ENCODE measurements around the gene TEX10.

The TEX10 gene

DNA sequence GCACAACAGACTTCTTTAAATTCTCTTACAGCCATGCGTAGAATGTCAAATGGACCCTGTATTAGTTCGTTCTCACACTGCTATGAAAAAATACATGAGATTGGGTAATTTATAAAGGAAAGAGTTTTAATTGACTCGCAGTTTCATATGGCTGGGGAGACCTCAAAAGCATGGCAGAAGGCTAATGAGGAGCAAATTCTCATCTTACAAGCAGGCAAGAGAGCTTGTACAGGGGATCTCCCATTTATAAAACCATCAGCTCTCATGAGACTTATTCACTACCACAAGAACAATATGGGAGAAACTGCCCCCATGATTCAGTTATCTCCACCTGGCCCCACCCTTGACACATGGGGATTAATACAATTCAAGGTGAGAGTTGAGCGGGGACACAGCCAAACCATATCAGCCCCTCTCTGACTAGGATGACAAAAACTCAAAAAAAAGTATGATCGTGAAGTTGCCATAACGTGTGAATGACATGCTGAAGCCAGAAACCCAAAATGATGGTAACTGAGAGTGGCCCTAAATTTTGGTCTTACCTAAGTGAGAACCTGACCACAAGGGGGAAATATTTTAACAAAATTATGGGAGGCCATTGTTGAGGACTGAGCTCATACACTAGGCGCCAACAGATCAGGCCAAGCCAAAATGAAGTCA, 17.5 kb upstream of the TEX10 start:
- DNase-seq (ENCODE audit: low read depth in 1 of 2, low spot score in 1 of 2): no peak
- no peaks in the 10 kb centered on the region for H3K27me3 ChIP-seq (ENCODE audit: insufficient read depth, poor library complexity, severe bottlenecking)
- H3K4me3 ChIP-seq (replicated peaks; ENCODE audit: insufficient read depth, low read length): no peak overlapping the region
- no peak for TF ChIP-seq POLR2AphosphoS5 (IDR thresholded peaks at IDR 0.05; ENCODE audit: low read depth)
- no peak for TF ChIP-seq GABPA (IDR thresholded peaks at IDR 0.05; ENCODE audit: low read depth)
- TF ChIP-seq, protein P1, sequence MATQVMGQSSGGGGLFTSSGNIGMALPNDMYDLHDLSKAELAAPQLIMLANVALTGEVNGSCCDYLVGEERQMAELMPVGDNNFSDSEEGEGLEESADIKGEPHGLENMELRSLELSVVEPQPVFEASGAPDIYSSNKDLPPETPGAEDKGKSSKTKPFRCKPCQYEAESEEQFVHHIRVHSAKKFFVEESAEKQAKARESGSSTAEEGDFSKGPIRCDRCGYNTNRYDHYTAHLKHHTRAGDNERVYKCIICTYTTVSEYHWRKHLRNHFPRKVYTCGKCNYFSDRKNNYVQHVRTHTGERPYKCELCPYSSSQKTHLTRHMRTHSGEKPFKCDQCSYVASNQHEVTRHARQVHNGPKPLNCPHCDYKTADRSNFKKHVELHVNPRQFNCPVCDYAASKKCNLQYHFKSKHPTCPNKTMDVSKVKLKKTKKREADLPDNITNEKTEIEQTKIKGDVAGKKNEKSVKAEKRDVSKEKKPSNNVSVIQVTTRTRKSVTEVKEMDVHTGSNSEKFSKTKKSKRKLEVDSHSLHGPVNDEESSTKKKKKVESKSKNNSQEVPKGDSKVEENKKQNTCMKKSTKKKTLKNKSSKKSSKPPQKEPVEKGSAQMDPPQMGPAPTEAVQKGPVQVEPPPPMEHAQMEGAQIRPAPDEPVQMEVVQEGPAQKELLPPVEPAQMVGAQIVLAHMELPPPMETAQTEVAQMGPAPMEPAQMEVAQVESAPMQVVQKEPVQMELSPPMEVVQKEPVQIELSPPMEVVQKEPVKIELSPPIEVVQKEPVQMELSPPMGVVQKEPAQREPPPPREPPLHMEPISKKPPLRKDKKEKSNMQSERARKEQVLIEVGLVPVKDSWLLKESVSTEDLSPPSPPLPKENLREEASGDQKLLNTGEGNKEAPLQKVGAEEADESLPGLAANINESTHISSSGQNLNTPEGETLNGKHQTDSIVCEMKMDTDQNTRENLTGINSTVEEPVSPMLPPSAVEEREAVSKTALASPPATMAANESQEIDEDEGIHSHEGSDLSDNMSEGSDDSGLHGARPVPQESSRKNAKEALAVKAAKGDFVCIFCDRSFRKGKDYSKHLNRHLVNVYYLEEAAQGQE (IDR thresholded peaks at IDR 0.05; ENCODE audit: insufficient replicate concordance, low read depth): no peak
- no peak for TF ChIP-seq SPI1 (IDR thresholded peaks at IDR 0.05; ENCODE audit: borderline replicate concordance, low read depth)
- TF ChIP-seq, protein P2, sequence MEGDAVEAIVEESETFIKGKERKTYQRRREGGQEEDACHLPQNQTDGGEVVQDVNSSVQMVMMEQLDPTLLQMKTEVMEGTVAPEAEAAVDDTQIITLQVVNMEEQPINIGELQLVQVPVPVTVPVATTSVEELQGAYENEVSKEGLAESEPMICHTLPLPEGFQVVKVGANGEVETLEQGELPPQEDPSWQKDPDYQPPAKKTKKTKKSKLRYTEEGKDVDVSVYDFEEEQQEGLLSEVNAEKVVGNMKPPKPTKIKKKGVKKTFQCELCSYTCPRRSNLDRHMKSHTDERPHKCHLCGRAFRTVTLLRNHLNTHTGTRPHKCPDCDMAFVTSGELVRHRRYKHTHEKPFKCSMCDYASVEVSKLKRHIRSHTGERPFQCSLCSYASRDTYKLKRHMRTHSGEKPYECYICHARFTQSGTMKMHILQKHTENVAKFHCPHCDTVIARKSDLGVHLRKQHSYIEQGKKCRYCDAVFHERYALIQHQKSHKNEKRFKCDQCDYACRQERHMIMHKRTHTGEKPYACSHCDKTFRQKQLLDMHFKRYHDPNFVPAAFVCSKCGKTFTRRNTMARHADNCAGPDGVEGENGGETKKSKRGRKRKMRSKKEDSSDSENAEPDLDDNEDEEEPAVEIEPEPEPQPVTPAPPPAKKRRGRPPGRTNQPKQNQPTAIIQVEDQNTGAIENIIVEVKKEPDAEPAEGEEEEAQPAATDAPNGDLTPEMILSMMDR (IDR thresholded peaks at IDR 0.05; ENCODE audit: insufficient read depth, low read length): no peak
- no peak overlapping the region for H3K27ac ChIP-seq (replicated peaks)

DNA sequence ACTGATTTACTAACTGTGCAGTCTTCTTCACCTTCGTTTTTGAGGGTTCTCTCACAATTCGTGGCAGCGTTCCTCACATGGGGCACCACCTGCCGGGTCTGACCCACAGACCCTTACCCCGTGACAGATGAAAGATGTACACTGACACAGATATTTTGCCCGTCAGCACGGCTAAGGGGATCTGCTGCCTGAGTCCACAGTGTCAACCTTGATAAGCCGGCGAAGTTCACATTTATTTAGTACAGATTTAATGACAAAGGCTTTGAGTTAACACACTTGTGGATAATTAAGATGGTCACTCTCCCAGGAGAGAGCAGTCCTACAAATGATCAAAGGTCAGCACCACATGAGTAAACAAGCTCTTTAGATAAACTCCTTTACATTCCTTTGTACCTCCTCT, 15.9 kb upstream of the TEX10 start:
- H3K4me3 ChIP-seq (replicated peaks; ENCODE audit: insufficient read depth, low read length): no peak overlapping the region
- no peak for TF ChIP-seq GABPA (IDR thresholded peaks at IDR 0.05; ENCODE audit: low read depth)
- TF ChIP-seq, protein P2 (IDR thresholded peaks at IDR 0.05; ENCODE audit: insufficient read depth, low read length): no peak
- TF ChIP-seq POLR2AphosphoS5 (IDR thresholded peaks at IDR 0.05; ENCODE audit: low read depth): no peak
- TF ChIP-seq, protein P1 (IDR thresholded peaks at IDR 0.05; ENCODE audit: insufficient replicate concordance, low read depth): no peak
- no peak for TF ChIP-seq SPI1 (IDR thresholded peaks at IDR 0.05; ENCODE audit: borderline replicate concordance, low read depth)
- DNase-seq (ENCODE audit: low read depth in 1 of 2, low spot score in 1 of 2): no peak
- no peak overlapping the region for H3K27ac ChIP-seq (replicated peaks)
- H3K27me3 ChIP-seq (ENCODE audit: insufficient read depth, poor library complexity, severe bottlenecking): no peaks in the 10 kb centered on the region

DNA sequence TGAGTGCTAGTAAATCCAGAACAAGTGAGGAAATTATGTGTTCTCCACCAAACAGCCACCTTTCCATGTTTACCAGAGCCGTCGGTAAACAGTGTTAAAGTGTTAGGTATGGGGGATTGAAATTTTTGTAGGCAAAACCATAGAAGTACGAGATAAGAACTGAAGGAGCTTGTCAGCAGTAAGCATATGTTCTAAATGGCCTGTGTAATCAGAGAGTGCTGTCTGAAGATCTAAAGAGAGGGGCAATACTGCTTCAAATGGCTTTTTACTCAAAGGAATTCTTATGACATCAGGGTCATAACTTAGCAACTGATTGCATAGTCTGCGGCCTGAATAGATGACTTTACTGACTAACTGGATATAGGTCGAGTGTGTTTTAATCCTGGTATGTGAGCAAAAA, 13.4 kb upstream of the TEX10 start:
- Histone ChIP-seq H3K27ac (replicated peaks) (no peak overlapping the region), H3K4me3 (replicated peaks; ENCODE audit: insufficient read depth, low read length) (no peak overlapping the region), H3K27me3 (ENCODE audit: insufficient read depth, poor library complexity, severe bottlenecking) (no peaks in the 10 kb centered on the region)
- DNase-seq (ENCODE audit: low read depth in 1 of 2, low spot score in 1 of 2): no peak
- TF ChIP-seq, protein P2 (IDR thresholded peaks at IDR 0.05; ENCODE audit: insufficient read depth, low read length): no peak
- TF ChIP-seq SPI1 (IDR thresholded peaks at IDR 0.05; ENCODE audit: borderline replicate concordance, low read depth) (no peak), POLR2AphosphoS5 (IDR thresholded peaks at IDR 0.05; ENCODE audit: low read depth) (no peak), GABPA (IDR thresholded peaks at IDR 0.05; ENCODE audit: low read depth) (no peak)
- TF ChIP-seq, protein P1 (IDR thresholded peaks at IDR 0.05; ENCODE audit: insufficient replicate concordance, low read depth): no peak

Data from HL-60 (cell line).